Hepatocyte (in vitro differentiated cells): ENCODE data around the gene ALPG. TPM values are rescaled to one million over a fixed set of nuclear protein-coding genes. Genes with fewer than 3 reads are reported as not detected.

Experiments
- DNase-seq: peaks from one replicate; pipeline ENCODE4 v3.0.0-alpha.2; 2016; ENCODE audit warnings: low spot score
- H2AFZ ChIP-seq: fragments of 200-600 bp; sonication (generic); 2 replicates; pipeline ENCODE4 v1.6.0; 2016; ENCODE audit warnings: antibody characterized with exemption, mild to moderate bottlenecking
- H3K27ac ChIP-seq: fragments of 200-600 bp; sonication (generic); 2 replicates; pipeline ENCODE4 v1.5.1; 2016; ENCODE audit warnings: mild to moderate bottlenecking
- H3K27me3 ChIP-seq: fragments of 200-600 bp; sonication (generic); 2 replicates; pipeline ENCODE4 v1.6.1; 2016
- H3K36me3 ChIP-seq: fragments of 200-600 bp; sonication (generic); replicated peaks from 2 replicates; pipeline ENCODE4 v1.5.1; 2016; ENCODE audit warnings: low read depth; ENCODE audit not compliant: insufficient read depth
- H3K4me1 ChIP-seq: fragments of 200-600 bp; sonication (generic); 2 replicates; pipeline ENCODE4 v1.5.1; 2016; ENCODE audit warnings: mild to moderate bottlenecking, moderate library complexity; ENCODE audit not compliant: insufficient read depth
- H3K4me2 ChIP-seq: fragments of 200-600 bp; sonication (generic); 2 replicates; pipeline ENCODE4 v1.6.0; 2016
- H3K4me3 ChIP-seq: fragments of 200-600 bp; sonication (generic); 2 replicates; pipeline ENCODE4 v1.5.1; 2016; ENCODE audit warnings: mild to moderate bottlenecking
- H3K79me2 ChIP-seq: fragments of 200-600 bp; sonication (generic); 2 replicates; pipeline ENCODE4 v1.6.0; 2017; ENCODE audit warnings: mild to moderate bottlenecking
- H3K9me2 ChIP-seq: fragments of 200-600 bp; sonication (generic); replicated peaks from 2 replicates; pipeline ENCODE4 v1.6.0; 2017; ENCODE audit warnings: mild to moderate bottlenecking; ENCODE audit not compliant: insufficient read depth
- H3K9me3 ChIP-seq: fragments of 200-600 bp; sonication (generic); 2 replicates; pipeline ENCODE4 v1.5.1; 2016; ENCODE audit warnings: low read depth, mild to moderate bottlenecking
- H4K20me1 ChIP-seq: fragments of 200-600 bp; sonication (generic); 2 replicates; pipeline ENCODE4 v1.6.0; 2016; ENCODE audit warnings: mild to moderate bottlenecking; ENCODE audit not compliant: insufficient read depth, poor library complexity, severe bottlenecking
- EZH2 ChIP-seq: fragments of 200-600 bp; sonication (generic); IDR thresholded peaks from 2 replicates; pipeline ENCODE4 v1.6.1; 2016; ENCODE audit warnings: antibody characterized with exemption, mild to moderate bottlenecking, borderline replicate concordance
- EZH2phosphoT487 ChIP-seq: fragments of 200-600 bp; sonication (generic); IDR thresholded peaks from one replicate; pipeline ENCODE4 v1.6.1; 2018; ENCODE audit warnings: antibody characterized with exemption, mild to moderate bottlenecking, low read depth, moderate library complexity; ENCODE audit not compliant: unreplicated experiment, severe bottlenecking
- WGBS: methylation state at CpG from one replicate; pipeline ENCODE4 v1.1.6; 2016; ENCODE audit warnings: low lambda C conversion rate; ENCODE audit errors: missing lambda C conversion rate; 5-methylcytosine and 5-hydroxymethylcytosine counted together
- polyA plus RNA-seq: library from polyadenylated mRNA; unstranded; fragments of >200 nt; fragmentation: Nextera tagmentation; extraction: Ambion mirVana; gene quantifications from 2 replicates; pipeline ENCODE4 v1.2.1, GENCODE V29; 2016
- total RNA-seq: library from RNA; depleted of rRNA; stranded (reverse); fragments of >200 nt; gene quantifications from 2 replicates; pipeline ENCODE4 v1.2.3, GENCODE V29; 2014
- TF ChIP-seq, protein P1 (sequence below): fragments of 200-600 bp; sonication (generic); IDR thresholded peaks from 2 replicates; pipeline ENCODE4 v1.5.1; 2016; ENCODE audit warnings: antibody characterized with exemption, mild to moderate bottlenecking; ENCODE audit not compliant: poor library complexity

Gene ALPG
- total and polyA plus RNA-seq, 2 experiments from 2014 or later: 0.08 to 1.5 TPM

DNA sequence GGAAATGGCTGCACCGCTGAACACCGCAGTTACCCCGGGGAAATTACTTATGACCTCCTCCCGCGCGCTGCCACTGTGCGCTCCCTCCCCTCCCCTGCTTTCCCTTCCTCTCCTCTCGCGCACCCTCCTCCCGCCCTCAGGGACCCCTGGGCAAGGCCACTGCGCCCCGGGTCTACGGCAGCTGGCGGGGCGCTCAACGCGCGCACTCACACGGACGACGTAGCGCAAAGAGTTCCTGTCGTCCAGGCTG is 20.2 kb upstream of the ALPG start:
- Histone ChIP-seq H3K36me3 (no peaks in the 10 kb centered on the region), H3K4me1 (peaks cover 19% of the 10 kb centered on the region), H3K4me2 (peak overlapping the region; percentile 63), H3K27me3 (peaks cover 15% of the 10 kb centered on the region), H3K9me2 (no peaks in the 10 kb centered on the region), H3K9me3 (no peaks in the 10 kb centered on the region), H3K27ac (peak overlapping the region; percentile 86), H2AFZ (peak overlapping the region; percentile 35), H3K79me2 (no peaks in the 10 kb centered on the region), H3K4me3 (no peak overlapping the region), H4K20me1 (no peaks in the 10 kb centered on the region)
- 31% methylated on average over 23 of the region's 23 CpGs for WGBS
- DNase-seq: no peak
- TF ChIP-seq, protein P1, sequence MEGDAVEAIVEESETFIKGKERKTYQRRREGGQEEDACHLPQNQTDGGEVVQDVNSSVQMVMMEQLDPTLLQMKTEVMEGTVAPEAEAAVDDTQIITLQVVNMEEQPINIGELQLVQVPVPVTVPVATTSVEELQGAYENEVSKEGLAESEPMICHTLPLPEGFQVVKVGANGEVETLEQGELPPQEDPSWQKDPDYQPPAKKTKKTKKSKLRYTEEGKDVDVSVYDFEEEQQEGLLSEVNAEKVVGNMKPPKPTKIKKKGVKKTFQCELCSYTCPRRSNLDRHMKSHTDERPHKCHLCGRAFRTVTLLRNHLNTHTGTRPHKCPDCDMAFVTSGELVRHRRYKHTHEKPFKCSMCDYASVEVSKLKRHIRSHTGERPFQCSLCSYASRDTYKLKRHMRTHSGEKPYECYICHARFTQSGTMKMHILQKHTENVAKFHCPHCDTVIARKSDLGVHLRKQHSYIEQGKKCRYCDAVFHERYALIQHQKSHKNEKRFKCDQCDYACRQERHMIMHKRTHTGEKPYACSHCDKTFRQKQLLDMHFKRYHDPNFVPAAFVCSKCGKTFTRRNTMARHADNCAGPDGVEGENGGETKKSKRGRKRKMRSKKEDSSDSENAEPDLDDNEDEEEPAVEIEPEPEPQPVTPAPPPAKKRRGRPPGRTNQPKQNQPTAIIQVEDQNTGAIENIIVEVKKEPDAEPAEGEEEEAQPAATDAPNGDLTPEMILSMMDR: no peak
- TF ChIP-seq EZH2: peak; percentile 5

DNA sequence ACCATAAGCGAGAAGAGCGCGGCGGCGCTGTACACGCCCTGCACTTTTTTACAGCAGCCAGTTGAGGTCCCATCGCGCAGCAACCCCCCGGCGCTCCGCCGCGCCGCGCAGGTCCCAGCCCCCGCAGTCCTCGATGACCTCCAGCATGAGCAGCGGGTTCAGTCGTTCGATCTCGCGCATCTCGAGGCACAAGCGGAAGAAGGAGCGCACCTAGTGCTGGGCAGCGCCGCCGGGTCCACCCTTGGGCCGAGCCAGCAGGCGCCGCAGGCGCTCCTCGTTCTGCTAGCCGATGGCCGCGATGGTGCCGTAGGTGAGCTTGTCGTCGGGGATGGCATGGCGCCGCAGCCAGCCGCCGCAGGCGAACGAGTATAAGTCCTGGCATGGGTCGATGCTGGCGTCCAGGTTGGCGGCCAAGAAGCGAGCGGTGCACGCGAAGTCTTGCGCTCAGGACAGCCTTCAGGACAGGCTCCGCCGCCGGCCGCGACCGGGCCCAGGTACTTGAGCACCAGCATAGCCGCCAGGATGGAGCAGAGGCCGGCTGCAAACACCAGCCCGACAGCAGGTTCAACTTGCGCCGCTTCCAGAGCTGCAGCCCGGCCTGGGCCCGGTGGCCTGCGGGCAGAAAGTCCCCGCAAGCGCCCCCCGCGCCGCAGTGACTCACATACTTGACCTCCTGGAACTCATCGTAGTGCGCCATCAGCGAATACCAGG is 19.7 kb upstream of the ALPG start:
- H3K9me3 ChIP-seq: no peaks in the 10 kb centered on the region
- peak overlapping the region; percentile 35 for H2AFZ ChIP-seq
- peak overlapping the region; percentile 86 for H3K27ac ChIP-seq
- no peaks in the 10 kb centered on the region for H3K79me2 ChIP-seq
- H3K36me3 ChIP-seq: no peaks in the 10 kb centered on the region
- H4K20me1 ChIP-seq: no peaks in the 10 kb centered on the region
- WGBS: 45% methylated on average over 65 of the region's 75 CpGs
- peaks cover 19% of the 10 kb centered on the region for H3K4me1 ChIP-seq
- no peaks in the 10 kb centered on the region for H3K9me2 ChIP-seq
- peak; percentile 35 for TF ChIP-seq EZH2
- no peak for TF ChIP-seq EZH2phosphoT487
- no peak for DNase-seq
- H3K27me3 ChIP-seq: peaks cover 15% of the 10 kb centered on the region
- H3K4me3 ChIP-seq: no peak overlapping the region
- H3K4me2 ChIP-seq: peak overlapping the region; percentile 63

DNA sequence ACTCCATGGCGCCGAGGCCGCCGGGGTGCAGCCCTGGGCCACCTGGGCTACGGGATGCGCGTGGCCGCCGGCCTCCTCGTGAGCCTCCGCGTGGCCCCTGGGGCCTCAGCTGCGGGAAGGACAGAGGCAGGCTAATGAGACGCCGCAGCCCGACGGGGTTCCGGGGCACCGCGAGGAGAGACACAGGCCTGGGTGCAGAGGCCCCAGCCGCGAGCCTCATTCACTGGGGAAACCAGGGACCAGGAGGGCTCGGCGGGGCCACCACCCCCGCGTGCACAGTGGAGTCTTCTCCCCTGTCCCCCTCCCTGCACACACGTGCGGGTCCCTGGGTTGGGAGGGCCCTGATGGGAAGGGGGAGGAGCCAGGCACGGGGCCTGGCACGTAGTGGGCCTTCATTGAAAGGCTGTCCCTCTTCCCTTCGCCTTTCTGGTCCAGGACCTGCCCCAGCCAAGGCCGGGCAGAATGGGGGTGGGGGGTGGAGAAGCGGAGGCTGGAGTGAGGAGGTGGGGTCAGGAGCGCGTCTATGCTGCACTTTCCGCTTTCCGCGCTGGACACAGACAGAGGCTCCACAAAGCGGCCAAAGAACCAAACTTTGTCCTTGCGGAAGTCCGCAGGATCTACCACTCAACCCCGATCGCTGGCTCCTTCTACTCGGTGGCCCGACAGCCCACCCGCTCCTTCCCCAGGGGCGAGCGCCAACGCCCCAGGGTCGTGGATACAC is 19.0 kb upstream of the ALPG start:
- WGBS: 65% methylated on average over 31 of the region's 50 CpGs
- Histone ChIP-seq H3K4me2 (peak overlapping the region; percentile 63), H4K20me1 (no peaks in the 10 kb centered on the region)

More for the DNA sequence above, 19.0 kb upstream of the ALPG start:
- H3K4me1 ChIP-seq: peaks cover 19% of the 10 kb centered on the region
- H2AFZ ChIP-seq: no peak overlapping the region
- peaks cover 15% of the 10 kb centered on the region for H3K27me3 ChIP-seq
- H3K79me2 ChIP-seq: no peaks in the 10 kb centered on the region
- H3K9me2 ChIP-seq: no peaks in the 10 kb centered on the region
- H3K27ac ChIP-seq: no peak overlapping the region
- H3K4me3 ChIP-seq: no peak overlapping the region
- no peaks in the 10 kb centered on the region for H3K36me3 ChIP-seq
- TF ChIP-seq EZH2 (no peak), EZH2phosphoT487 (no peak)
- TF ChIP-seq, protein P1: no peak
- no peaks in the 10 kb centered on the region for H3K9me3 ChIP-seq
- DNase-seq: no peak
